ENCODE results near the gene CAMK2B.

DNA sequence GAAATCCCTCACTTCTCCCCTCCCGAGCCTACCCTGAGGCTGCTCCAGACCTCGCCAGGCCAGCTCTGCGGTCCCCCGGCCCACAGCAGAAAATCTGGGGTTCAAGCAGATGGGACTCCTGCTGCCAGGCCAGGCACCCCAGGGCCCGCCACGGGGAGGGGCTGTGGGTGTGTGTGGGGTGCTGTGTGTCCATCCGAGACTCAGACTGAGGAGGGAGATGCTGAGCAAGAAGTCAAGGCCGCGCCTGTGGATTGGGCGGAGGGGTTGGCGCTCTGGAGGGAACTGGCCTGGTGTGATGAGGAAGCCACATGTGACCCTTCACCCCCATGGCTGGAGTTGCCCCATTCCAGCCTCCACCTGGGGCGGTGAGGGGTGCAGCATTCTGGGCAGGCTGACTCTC is 73.5 kb downstream of the CAMK2B start:
- TF ChIP-seq, protein P1, sequence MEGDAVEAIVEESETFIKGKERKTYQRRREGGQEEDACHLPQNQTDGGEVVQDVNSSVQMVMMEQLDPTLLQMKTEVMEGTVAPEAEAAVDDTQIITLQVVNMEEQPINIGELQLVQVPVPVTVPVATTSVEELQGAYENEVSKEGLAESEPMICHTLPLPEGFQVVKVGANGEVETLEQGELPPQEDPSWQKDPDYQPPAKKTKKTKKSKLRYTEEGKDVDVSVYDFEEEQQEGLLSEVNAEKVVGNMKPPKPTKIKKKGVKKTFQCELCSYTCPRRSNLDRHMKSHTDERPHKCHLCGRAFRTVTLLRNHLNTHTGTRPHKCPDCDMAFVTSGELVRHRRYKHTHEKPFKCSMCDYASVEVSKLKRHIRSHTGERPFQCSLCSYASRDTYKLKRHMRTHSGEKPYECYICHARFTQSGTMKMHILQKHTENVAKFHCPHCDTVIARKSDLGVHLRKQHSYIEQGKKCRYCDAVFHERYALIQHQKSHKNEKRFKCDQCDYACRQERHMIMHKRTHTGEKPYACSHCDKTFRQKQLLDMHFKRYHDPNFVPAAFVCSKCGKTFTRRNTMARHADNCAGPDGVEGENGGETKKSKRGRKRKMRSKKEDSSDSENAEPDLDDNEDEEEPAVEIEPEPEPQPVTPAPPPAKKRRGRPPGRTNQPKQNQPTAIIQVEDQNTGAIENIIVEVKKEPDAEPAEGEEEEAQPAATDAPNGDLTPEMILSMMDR (IDR thresholded peaks at IDR 0.05; ENCODE audit: low read depth, low read length, poor library complexity, severe bottlenecking), result no peak
- no peak for TF ChIP-seq EZH2phosphoT487 (IDR thresholded peaks at IDR 0.05; ENCODE audit: borderline replicate concordance, low read length)
